ENCODE results near the gene S100A14.

DNA sequence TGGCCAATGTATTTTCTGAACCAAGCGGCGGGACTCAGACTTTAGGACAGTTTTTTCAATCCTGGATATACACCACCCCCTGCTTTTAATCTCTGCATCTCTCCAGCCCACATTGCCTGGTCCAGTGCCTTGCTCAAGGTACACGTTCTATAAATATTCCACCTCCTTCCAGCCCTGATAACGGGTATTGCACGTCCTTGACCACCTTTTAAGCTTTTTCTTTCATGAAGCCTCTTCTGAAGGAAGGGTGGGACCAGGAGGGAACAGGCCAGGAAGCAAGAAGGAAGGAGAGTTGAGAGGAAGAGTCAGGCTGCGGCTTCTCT is 6.6 kb downstream of the S100A14 start:
- TF ChIP-seq, protein P1, sequence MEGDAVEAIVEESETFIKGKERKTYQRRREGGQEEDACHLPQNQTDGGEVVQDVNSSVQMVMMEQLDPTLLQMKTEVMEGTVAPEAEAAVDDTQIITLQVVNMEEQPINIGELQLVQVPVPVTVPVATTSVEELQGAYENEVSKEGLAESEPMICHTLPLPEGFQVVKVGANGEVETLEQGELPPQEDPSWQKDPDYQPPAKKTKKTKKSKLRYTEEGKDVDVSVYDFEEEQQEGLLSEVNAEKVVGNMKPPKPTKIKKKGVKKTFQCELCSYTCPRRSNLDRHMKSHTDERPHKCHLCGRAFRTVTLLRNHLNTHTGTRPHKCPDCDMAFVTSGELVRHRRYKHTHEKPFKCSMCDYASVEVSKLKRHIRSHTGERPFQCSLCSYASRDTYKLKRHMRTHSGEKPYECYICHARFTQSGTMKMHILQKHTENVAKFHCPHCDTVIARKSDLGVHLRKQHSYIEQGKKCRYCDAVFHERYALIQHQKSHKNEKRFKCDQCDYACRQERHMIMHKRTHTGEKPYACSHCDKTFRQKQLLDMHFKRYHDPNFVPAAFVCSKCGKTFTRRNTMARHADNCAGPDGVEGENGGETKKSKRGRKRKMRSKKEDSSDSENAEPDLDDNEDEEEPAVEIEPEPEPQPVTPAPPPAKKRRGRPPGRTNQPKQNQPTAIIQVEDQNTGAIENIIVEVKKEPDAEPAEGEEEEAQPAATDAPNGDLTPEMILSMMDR (IDR thresholded peaks at IDR 0.05) = no peak
- no peak for TF ChIP-seq POLR2AphosphoS5 (IDR thresholded peaks at IDR 0.05)

Data from stomach (tissue), 4 donors.